Suprapubic skin (tissue), 4 donors: ENCODE measurements around the gene TGFBR3. TPM values are rescaled to one million over a fixed set of nuclear protein-coding genes. Genes with fewer than 3 reads are reported as not detected.

Experiments
- DNase-seq, 2 donors: peaks; one replicate each; pipeline ENCODE4 v3.0.0-alpha.2; 2019; ENCODE audit warnings: low spot score in 2 of 2
- H3K27ac ChIP-seq: fragments of 200-600 bp; sonication (generic); one replicate; pipeline ENCODE4 v1.5.1; 2019
- H3K27me3 ChIP-seq: fragments of 200-600 bp; sonication (generic); one replicate; pipeline ENCODE4 v1.5.1; 2019
- H3K36me3 ChIP-seq: fragments of 200-600 bp; sonication (generic); one replicate; pipeline ENCODE4 v1.5.1; 2019
- H3K4me1 ChIP-seq: fragments of 200-600 bp; sonication (generic); one replicate; pipeline ENCODE4 v1.5.1; 2019
- H3K4me3 ChIP-seq: fragments of 200-600 bp; sonication (generic); one replicate; pipeline ENCODE4 v1.5.1; 2019; ENCODE audit warnings: mild to moderate bottlenecking
- H3K9me3 ChIP-seq: fragments of 200-600 bp; sonication (generic); one replicate; pipeline ENCODE4 v1.5.1; 2019
- EP300 ChIP-seq: sonication (generic); formaldehyde crosslinking; IDR thresholded peaks from one replicate; pipeline ENCODE4 v1.6.1; 2017; ENCODE audit warnings: antibody characterized with exemption
- POLR2A ChIP-seq, 2 donors: fragments of 450-650 bp; IDR thresholded peaks; one replicate each; pipeline ENCODE4 v1.6.1; 2017; ENCODE audit warnings: antibody characterized with exemption in 2 of 2, mild to moderate bottlenecking in 2 of 2, moderate library complexity in 2 of 2
- POLR2AphosphoS5 ChIP-seq, 3 donors: sonication (generic); formaldehyde crosslinking; IDR thresholded peaks; one replicate each; pipeline ENCODE4 v1.6.1; 2017; ENCODE audit warnings: antibody characterized with exemption in 3 of 3
- WGBS: methylation state at CpG from one replicate; pipeline ENCODE4 v1.1.5; 2018; 5-methylcytosine and 5-hydroxymethylcytosine counted together
- total RNA-seq, 4 donors: library from RNA; depleted of rRNA; stranded (reverse); fragments of >200 nt; gene quantifications; one replicate each; pipeline ENCODE4 v1.1.0, GENCODE V29; 2016
- TF ChIP-seq, protein P1 (sequence below), 2 donors: fragments of 200-600 bp in 1 of 2; fragments of 450-650 bp in 1 of 2; sonication (generic) in 1 of 2; IDR thresholded peaks; one replicate each; pipeline ENCODE4 v1.5.1; 2016 to 2019; ENCODE audit warnings: antibody characterized with exemption in 2 of 2, mild to moderate bottlenecking in 1 of 2, moderate library complexity in 1 of 2

Gene TGFBR3
- total RNA-seq, 4 donors from 2014 or later = 91.3 to 131 (median 114) TPM

DNA sequence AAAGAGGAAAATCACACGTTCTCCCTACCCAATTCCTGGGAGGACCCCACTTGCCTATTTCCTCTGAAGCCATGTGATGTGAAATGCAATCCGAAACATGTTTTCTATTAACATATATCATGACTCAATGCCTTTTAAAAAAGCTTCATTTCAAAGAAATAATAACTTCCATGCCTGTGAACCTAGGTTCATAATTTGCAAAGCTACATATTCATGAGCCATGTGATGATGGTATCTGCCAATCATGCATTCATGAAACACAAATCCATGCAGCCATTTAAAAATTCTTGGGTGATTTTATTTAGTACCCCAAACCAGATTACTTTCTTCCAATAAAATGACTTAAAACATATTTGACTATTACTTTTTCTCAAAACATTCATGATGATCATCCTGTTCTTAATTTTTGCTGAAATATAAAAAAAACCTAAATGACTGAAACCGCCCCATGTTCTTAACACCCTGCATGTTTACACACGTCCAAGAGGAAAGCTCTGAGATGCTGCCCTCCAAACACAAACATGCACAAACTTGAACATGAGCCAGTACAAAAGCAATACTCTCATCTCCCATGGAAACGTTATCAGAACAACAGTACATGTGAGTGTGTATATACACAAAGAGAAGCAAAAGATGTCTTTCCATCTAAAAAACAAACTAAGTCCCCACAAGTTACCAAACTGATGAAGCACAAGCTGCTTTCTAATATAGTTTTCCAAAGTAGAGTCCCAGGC, 140.1 kb downstream of the TGFBR3 start:
- no peak for TF ChIP-seq POLR2A (IDR thresholded peaks at IDR 0.05)
- no peak for TF ChIP-seq POLR2AphosphoS5 (IDR thresholded peaks at IDR 0.05)
- TF ChIP-seq EP300 = no peak
- TF ChIP-seq, protein P1, sequence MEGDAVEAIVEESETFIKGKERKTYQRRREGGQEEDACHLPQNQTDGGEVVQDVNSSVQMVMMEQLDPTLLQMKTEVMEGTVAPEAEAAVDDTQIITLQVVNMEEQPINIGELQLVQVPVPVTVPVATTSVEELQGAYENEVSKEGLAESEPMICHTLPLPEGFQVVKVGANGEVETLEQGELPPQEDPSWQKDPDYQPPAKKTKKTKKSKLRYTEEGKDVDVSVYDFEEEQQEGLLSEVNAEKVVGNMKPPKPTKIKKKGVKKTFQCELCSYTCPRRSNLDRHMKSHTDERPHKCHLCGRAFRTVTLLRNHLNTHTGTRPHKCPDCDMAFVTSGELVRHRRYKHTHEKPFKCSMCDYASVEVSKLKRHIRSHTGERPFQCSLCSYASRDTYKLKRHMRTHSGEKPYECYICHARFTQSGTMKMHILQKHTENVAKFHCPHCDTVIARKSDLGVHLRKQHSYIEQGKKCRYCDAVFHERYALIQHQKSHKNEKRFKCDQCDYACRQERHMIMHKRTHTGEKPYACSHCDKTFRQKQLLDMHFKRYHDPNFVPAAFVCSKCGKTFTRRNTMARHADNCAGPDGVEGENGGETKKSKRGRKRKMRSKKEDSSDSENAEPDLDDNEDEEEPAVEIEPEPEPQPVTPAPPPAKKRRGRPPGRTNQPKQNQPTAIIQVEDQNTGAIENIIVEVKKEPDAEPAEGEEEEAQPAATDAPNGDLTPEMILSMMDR (IDR thresholded peaks at IDR 0.05) = no peak
- peaks cover 8% of the 10 kb centered on the region for H3K36me3 ChIP-seq
- H3K27me3 ChIP-seq = no peaks in the 10 kb centered on the region
- 29% methylated on average over 5 of the region's 5 CpGs for WGBS
- no peaks in the 10 kb centered on the region for H3K9me3 ChIP-seq
- peak overlapping the region; percentile 39 for H3K27ac ChIP-seq
- H3K4me3 ChIP-seq = no peak overlapping the region
- peaks cover 76% of the 10 kb centered on the region for H3K4me1 ChIP-seq
- no peak for DNase-seq

DNA sequence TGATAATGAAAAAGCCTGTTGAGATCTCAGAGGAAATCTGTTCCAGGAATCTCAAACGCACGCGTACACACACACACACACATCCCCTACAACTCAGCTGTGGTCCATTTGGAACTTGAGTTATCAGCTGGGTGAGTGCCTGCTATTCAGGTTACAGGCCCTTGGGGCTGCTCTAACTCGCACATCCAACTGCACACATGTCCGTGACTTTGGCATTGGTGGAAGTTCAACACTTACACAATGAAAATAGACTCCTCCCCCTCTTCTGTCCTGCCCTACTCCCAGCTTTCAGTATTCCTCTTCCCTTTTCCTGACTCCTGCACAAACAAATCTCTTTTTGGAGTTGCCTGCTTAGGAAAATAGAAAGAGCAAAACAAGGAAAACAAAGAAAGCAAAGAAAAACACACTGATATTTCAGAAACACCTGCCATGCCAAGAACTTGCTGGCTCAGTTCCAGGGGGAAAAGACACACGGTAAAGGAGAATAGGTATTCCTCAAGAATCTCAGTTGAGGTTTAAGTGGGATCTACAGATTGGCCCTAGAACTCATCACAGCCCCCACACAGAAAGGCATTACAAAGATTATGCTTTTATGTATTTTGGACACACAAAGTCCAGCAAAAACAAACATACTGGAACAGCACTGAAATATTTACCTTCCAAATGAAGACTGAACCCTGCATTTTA, 140.9 kb downstream of the TGFBR3 start:
- Histone ChIP-seq H3K4me1 (peaks cover 68% of the 10 kb centered on the region), H3K4me3 (no peak overlapping the region), H3K36me3 (peaks cover 8% of the 10 kb centered on the region), H3K27ac (peak overlapping the region; percentile 39), H3K9me3 (no peaks in the 10 kb centered on the region), H3K27me3 (no peaks in the 10 kb centered on the region)
- TF ChIP-seq EP300 = no peak
- TF ChIP-seq, protein P1 (IDR thresholded peaks at IDR 0.05) = no peak
- TF ChIP-seq POLR2AphosphoS5 (IDR thresholded peaks at IDR 0.05) = no peak
- no peak for TF ChIP-seq POLR2A (IDR thresholded peaks at IDR 0.05)
- DNase-seq = no peak
- 25% methylated on average over 6 of the region's 6 CpGs for WGBS

DNA sequence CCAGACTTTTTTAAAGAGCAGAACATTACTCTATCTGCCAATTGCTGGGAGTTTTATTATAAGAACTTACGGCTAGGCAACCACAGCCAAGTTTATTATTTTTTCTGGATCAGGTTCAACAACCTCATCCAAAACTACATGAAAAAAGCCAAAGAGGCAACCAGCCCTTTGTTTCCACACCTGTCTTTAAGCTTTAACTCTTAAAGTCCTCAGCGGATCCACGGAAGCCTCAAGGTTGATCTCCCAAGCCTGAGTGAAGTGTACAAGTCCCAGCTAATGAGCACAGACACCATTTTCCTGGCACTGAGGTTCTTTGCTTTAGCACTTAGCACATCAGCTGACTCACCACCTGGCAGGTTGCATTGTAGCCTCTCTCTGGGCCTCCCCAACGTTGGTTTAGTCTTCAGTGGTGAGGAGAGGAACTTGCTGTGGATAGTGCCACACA, 143.1 kb downstream of the TGFBR3 start:
- DNase-seq = peak in 1 of 2 donors; percentile 69
- Histone ChIP-seq H3K27ac (peak overlapping the region; percentile 67), H3K9me3 (no peaks in the 10 kb centered on the region), H3K4me3 (no peak overlapping the region), H3K4me1 (peaks cover 58% of the 10 kb centered on the region), H3K36me3 (peaks cover 19% of the 10 kb centered on the region), H3K27me3 (no peaks in the 10 kb centered on the region)
- TF ChIP-seq, protein P1 (IDR thresholded peaks at IDR 0.05) = no peak
- no peak for TF ChIP-seq POLR2A (IDR thresholded peaks at IDR 0.05)
- 40% methylated on average over 4 of the region's 4 CpGs for WGBS

DNA sequence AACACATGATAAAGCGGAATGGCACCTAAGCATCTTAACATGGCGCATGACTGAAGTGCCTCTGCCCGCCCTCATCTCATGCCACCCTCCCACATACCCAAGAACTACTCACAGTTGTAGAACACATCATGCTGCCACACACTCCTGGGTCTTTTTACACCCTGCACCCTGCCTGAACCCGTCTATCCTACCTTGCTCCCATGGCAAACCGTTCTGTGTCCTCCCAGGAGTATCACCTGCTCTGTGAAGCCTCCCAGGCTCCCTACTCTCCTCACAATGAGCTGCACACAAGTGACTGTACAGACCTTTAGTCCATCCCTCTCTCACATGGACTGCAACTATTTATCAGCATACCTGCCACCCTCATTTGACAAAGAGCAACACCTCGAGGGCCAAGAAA, 144.0 kb downstream of the TGFBR3 start:
- peaks cover 62% of the 10 kb centered on the region for H3K4me1 ChIP-seq
- H3K9me3 ChIP-seq = no peaks in the 10 kb centered on the region
- DNase-seq = no peak
- TF ChIP-seq EP300 = no peak
- TF ChIP-seq POLR2AphosphoS5 (IDR thresholded peaks at IDR 0.05) = no peak
- TF ChIP-seq POLR2A (IDR thresholded peaks at IDR 0.05) = no peak
- TF ChIP-seq, protein P1 (IDR thresholded peaks at IDR 0.05) = no peak
- WGBS = 87% methylated on average over 6 of the region's 6 CpGs
- H3K27ac ChIP-seq = no peak overlapping the region
- H3K4me3 ChIP-seq = no peak overlapping the region
- H3K36me3 ChIP-seq = peaks cover 12% of the 10 kb centered on the region
- no peaks in the 10 kb centered on the region for H3K27me3 ChIP-seq

DNA sequence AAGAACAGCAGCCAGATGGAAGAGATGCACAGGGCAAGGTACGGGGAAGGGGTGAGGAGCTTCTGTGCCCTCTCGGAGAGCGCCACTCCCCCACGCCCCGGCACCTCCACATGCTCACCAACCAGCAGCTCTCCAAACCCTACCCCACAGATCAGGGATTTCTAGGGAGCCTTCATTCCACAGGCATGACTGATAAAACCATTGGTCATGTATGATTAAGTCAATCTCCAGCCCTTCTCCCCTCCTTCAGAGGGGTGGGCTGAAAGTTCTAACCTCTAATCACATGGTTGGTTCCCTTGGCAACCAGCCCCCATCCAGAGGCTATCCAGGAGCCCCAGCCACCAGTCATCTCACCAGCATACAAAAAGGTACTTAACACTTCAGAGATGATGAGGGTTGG, 144.7 kb downstream of the TGFBR3 start:
- Histone ChIP-seq H3K27ac (no peak overlapping the region), H3K9me3 (no peaks in the 10 kb centered on the region), H3K36me3 (peaks cover 12% of the 10 kb centered on the region), H3K27me3 (no peaks in the 10 kb centered on the region), H3K4me1 (peaks cover 68% of the 10 kb centered on the region), H3K4me3 (no peak overlapping the region)
- no peak for TF ChIP-seq POLR2AphosphoS5 (IDR thresholded peaks at IDR 0.05)
- TF ChIP-seq EP300 = no peak
- TF ChIP-seq, protein P1 (IDR thresholded peaks at IDR 0.05) = no peak
- no peak for TF ChIP-seq POLR2A (IDR thresholded peaks at IDR 0.05)
- WGBS = 98% methylated on average over 5 of the region's 5 CpGs
- DNase-seq = no peak
